Measurements from ENCODE around the gene FOXJ2.

The FOXJ2 gene

DNA sequence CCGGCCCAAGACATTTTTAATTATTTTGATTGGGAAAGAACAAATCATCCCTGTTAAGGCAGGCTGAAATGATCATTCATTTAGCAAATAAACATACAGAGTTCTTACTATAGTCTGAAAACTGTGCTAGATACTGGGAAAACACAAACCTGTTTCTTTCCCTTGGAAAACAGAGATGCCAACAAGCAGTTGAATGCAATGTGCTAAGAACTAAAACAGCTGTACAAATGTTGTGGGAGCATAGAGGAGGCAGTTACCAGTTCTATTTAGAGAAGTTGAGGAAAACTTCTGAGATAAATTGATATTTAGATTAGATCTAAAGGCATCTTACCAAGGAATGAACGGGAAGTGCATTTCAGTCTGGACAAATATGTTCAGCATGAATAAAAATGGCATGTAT lies 46.4 kb downstream of the FOXJ2 start:
- peaks cover 1% of the 10 kb centered on the region for H3K79me1 ChIP-seq (replicated peaks; ENCODE audit: low read length, poor library complexity, severe bottlenecking)
- no peak overlapping the region for H3K4me3 ChIP-seq (ENCODE audit: insufficient read depth in 1 of 2, low read depth in 1 of 2, low read length in 2 of 2)
- H3K27ac ChIP-seq (ENCODE audit: low read length, poor library complexity, severe bottlenecking): no peak overlapping the region
- peaks cover 5% of the 10 kb centered on the region for H3K4me1 ChIP-seq (ENCODE audit: control insufficient read depth, insufficient read depth, low read depth, low read length)
- H2BK5ac ChIP-seq (ENCODE audit: low read depth, low read length, poor library complexity, severe bottlenecking): no peak overlapping the region
- no peak overlapping the region for H3K4ac ChIP-seq (ENCODE audit: low read depth in 1 of 2, low read length in 2 of 2)
- H3K14ac ChIP-seq (ENCODE audit: low read length in 2 of 2): no peak overlapping the region
- no peaks in the 10 kb centered on the region for H3K9me3 ChIP-seq (ENCODE audit: control insufficient read depth, low read length)
- no peak overlapping the region for H2BK120ac ChIP-seq (ENCODE audit: low read depth, low read length)
- no peak for DNase-seq
- H3K4me2 ChIP-seq (ENCODE audit: low read length, poor library complexity, severe bottlenecking): no peak overlapping the region
- 90% methylated on average over 1 of the region's 2 CpGs for WGBS
- H4K91ac ChIP-seq (ENCODE audit: low read length): no peak overlapping the region
- H3K23ac ChIP-seq (ENCODE audit: low read length in 2 of 2): no peak overlapping the region
- H4K8ac ChIP-seq (ENCODE audit: low read length): no peak overlapping the region
- H3K36me3 ChIP-seq (ENCODE audit: control insufficient read depth in 1 of 2, insufficient read depth in 2 of 2, low read depth in 1 of 2, low read length in 2 of 2): no peaks in the 10 kb centered on the region
- peak overlapping the region; percentile 48 for H3K9ac ChIP-seq (ENCODE audit: low read length)
- H2AK5ac ChIP-seq (ENCODE audit: low read length, severe bottlenecking): no peak overlapping the region
- H2BK15ac ChIP-seq (ENCODE audit: low read depth, poor library complexity, severe bottlenecking): no peak overlapping the region
- H3K18ac ChIP-seq (ENCODE audit: low read depth in 1 of 2, low read length in 2 of 2): no peak overlapping the region
- no peak overlapping the region for H2BK12ac ChIP-seq (ENCODE audit: low read length in 2 of 2)
- no peaks in the 10 kb centered on the region for H3K27me3 ChIP-seq (ENCODE audit: control insufficient read depth in 1 of 2, insufficient read depth in 1 of 2, low read length in 2 of 2)
- H2AFZ ChIP-seq (ENCODE audit: low read depth, low read length): no peak overlapping the region

DNA sequence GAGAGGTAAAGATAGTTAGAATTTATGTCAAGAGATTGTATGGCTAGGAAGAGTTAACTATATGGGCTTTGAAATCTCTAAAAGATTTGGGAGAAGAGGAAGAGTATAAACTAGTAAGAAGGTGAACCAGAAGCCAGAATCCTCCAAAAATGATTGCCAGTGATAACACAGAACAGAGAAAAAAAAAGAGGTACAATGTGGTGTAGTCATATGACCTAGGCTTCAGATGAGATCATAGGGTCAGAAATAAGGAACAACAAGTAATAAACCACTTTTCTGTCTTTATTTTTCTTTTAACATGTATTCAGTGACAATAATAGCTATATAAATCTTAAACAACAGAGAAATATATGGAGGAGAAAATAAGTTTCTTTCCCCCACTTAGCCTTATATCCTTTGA lies 47.6 kb downstream of the FOXJ2 start:
- Histone ChIP-seq H3K4ac (ENCODE audit: low read depth in 1 of 2, low read length in 2 of 2) (no peak overlapping the region), H2BK15ac (ENCODE audit: low read depth, poor library complexity, severe bottlenecking) (no peak overlapping the region), H3K36me3 (ENCODE audit: control insufficient read depth in 1 of 2, insufficient read depth in 2 of 2, low read depth in 1 of 2, low read length in 2 of 2) (no peaks in the 10 kb centered on the region), H3K4me2 (ENCODE audit: low read length, poor library complexity, severe bottlenecking) (no peak overlapping the region), H3K9ac (ENCODE audit: low read length) (no peak overlapping the region), H2BK5ac (ENCODE audit: low read depth, low read length, poor library complexity, severe bottlenecking) (no peak overlapping the region), H2BK12ac (ENCODE audit: low read length in 2 of 2) (no peak overlapping the region), H3K4me3 (ENCODE audit: insufficient read depth in 1 of 2, low read depth in 1 of 2, low read length in 2 of 2) (no peak overlapping the region), H2AK5ac (ENCODE audit: low read length, severe bottlenecking) (no peak overlapping the region), H3K4me1 (ENCODE audit: control insufficient read depth, insufficient read depth, low read depth, low read length) (peaks cover 5% of the 10 kb centered on the region), H2BK120ac (ENCODE audit: low read depth, low read length) (no peak overlapping the region), H4K8ac (ENCODE audit: low read length) (no peak overlapping the region), H3K27me3 (ENCODE audit: control insufficient read depth in 1 of 2, insufficient read depth in 1 of 2, low read length in 2 of 2) (no peaks in the 10 kb centered on the region), H3K18ac (ENCODE audit: low read depth in 1 of 2, low read length in 2 of 2) (no peak overlapping the region), H3K9me3 (ENCODE audit: control insufficient read depth, low read length) (no peaks in the 10 kb centered on the region), H4K91ac (ENCODE audit: low read length) (no peak overlapping the region), H3K23ac (ENCODE audit: low read length in 2 of 2) (no peak overlapping the region), H3K27ac (ENCODE audit: low read length, poor library complexity, severe bottlenecking) (no peak overlapping the region), H2AFZ (ENCODE audit: low read depth, low read length) (no peak overlapping the region), H3K79me1 (replicated peaks; ENCODE audit: low read length, poor library complexity, severe bottlenecking) (peaks cover 1% of the 10 kb centered on the region), H3K14ac (ENCODE audit: low read length in 2 of 2) (no peak overlapping the region)
- no peak for DNase-seq

DNA sequence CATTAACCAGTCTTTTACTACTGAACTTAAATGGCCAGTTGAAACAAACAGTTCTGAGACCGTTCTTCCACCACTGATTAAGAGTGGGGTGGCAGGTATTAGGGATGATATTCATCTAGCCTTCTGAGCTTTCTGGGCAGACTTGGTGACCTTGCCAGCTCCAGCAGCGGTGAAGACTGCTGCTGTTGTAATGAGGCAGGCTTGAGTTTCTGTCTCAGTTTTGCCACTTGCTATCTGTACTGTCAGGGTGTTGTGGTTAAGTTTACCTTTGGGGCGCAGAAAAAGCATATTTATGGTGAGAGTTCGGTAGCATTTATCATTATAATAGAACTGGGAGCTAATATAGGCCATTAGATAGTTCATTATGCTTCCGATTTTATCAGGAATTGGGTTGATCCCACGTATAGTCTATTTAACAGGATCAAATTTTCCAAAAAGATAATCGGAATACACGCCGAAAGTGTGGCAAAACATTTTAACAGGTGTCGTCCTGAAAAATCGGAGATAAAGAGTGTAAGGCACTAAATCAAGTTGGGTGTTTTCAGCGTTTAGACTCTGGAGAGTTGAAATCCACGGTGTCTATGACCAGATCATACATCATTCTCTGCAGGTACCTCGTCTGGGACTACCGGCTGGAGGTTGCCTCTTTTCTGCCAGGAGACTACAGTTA lies 48.9 kb downstream of the FOXJ2 start:
- H3K36me3 ChIP-seq (ENCODE audit: control insufficient read depth in 1 of 2, insufficient read depth in 2 of 2, low read depth in 1 of 2, low read length in 2 of 2): no peaks in the 10 kb centered on the region
- H3K27me3 ChIP-seq (ENCODE audit: control insufficient read depth in 1 of 2, insufficient read depth in 1 of 2, low read length in 2 of 2): no peaks in the 10 kb centered on the region
- H3K14ac ChIP-seq (ENCODE audit: low read length in 2 of 2): no peak overlapping the region
- peak overlapping the region; percentile 86 for H4K91ac ChIP-seq (ENCODE audit: low read length)
- H3K9me3 ChIP-seq (ENCODE audit: control insufficient read depth, low read length): no peaks in the 10 kb centered on the region
- H2BK12ac ChIP-seq (ENCODE audit: low read length in 2 of 2): no peak overlapping the region
- H2AFZ ChIP-seq (ENCODE audit: low read depth, low read length): peak overlapping the region; percentile 6
- peak overlapping the region; percentile 84 for H3K27ac ChIP-seq (ENCODE audit: low read length, poor library complexity, severe bottlenecking)
- WGBS: 15% methylated on average over 14 of the region's 15 CpGs
- H3K4me2 ChIP-seq (ENCODE audit: low read length, poor library complexity, severe bottlenecking): peak overlapping the region; percentile 62
- peak overlapping the region; percentile 36 for H2BK5ac ChIP-seq (ENCODE audit: low read depth, low read length, poor library complexity, severe bottlenecking)
- H2AK5ac ChIP-seq (ENCODE audit: low read length, severe bottlenecking): no peak overlapping the region
- H3K18ac ChIP-seq (ENCODE audit: low read depth in 1 of 2, low read length in 2 of 2): peak overlapping the region; percentile 21 to 72
- no peak overlapping the region for H2BK15ac ChIP-seq (ENCODE audit: low read depth, poor library complexity, severe bottlenecking)
- peak; percentile 17 for DNase-seq
- H3K9ac ChIP-seq (ENCODE audit: low read length): peak overlapping the region; percentile 97
- peak overlapping the region; percentile 98 for H4K8ac ChIP-seq (ENCODE audit: low read length)
- no peak overlapping the region for H3K23ac ChIP-seq (ENCODE audit: low read length in 2 of 2)
- peak overlapping the region; percentile 53 to 98 for H3K4me3 ChIP-seq (ENCODE audit: insufficient read depth in 1 of 2, low read depth in 1 of 2, low read length in 2 of 2)
- H3K4ac ChIP-seq (ENCODE audit: low read depth in 1 of 2, low read length in 2 of 2): peak overlapping the region; percentile 45 to 71
- peaks cover 5% of the 10 kb centered on the region for H3K4me1 ChIP-seq (ENCODE audit: control insufficient read depth, insufficient read depth, low read depth, low read length)
- H3K79me1 ChIP-seq (replicated peaks; ENCODE audit: low read length, poor library complexity, severe bottlenecking): peaks cover 3% of the 10 kb centered on the region
- no peak overlapping the region for H2BK120ac ChIP-seq (ENCODE audit: low read depth, low read length)

DNA sequence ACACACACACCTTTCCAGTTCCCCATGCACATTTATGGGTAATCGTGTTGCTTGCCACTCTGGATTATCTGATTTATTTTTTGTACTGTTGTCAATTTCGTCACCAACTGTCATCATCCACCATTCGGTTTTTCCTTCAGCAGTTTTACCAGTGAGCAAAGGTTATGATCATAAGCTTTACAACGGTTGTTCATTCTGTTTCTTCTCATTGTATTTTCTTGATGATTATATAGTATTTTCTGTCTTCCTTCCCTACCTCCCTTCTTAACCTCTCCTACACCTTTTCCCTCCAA lies 50.2 kb downstream of the FOXJ2 start:
- Histone ChIP-seq H2BK5ac (ENCODE audit: low read depth, low read length, poor library complexity, severe bottlenecking) (no peak overlapping the region), H3K4me2 (ENCODE audit: low read length, poor library complexity, severe bottlenecking) (peak overlapping the region; percentile 5), H3K79me1 (replicated peaks; ENCODE audit: low read length, poor library complexity, severe bottlenecking) (peaks cover 5% of the 10 kb centered on the region), H3K4me1 (ENCODE audit: control insufficient read depth, insufficient read depth, low read depth, low read length) (peaks cover 5% of the 10 kb centered on the region), H2BK120ac (ENCODE audit: low read depth, low read length) (no peak overlapping the region), H2BK15ac (ENCODE audit: low read depth, poor library complexity, severe bottlenecking) (no peak overlapping the region), H2AK5ac (ENCODE audit: low read length, severe bottlenecking) (no peak overlapping the region), H4K8ac (ENCODE audit: low read length) (no peak overlapping the region), H3K18ac (ENCODE audit: low read depth in 1 of 2, low read length in 2 of 2) (no peak overlapping the region), H3K36me3 (ENCODE audit: control insufficient read depth in 1 of 2, insufficient read depth in 2 of 2, low read depth in 1 of 2, low read length in 2 of 2) (no peaks in the 10 kb centered on the region), H3K4me3 (ENCODE audit: insufficient read depth in 1 of 2, low read depth in 1 of 2, low read length in 2 of 2) (peak overlapping the region in 1 of 2 experiments; percentile 98), H3K9ac (ENCODE audit: low read length) (peak overlapping the region; percentile 97), H2BK12ac (ENCODE audit: low read length in 2 of 2) (no peak overlapping the region), H2AFZ (ENCODE audit: low read depth, low read length) (no peak overlapping the region), H3K4ac (ENCODE audit: low read depth in 1 of 2, low read length in 2 of 2) (no peak overlapping the region), H3K9me3 (ENCODE audit: control insufficient read depth, low read length) (no peaks in the 10 kb centered on the region), H3K23ac (ENCODE audit: low read length in 2 of 2) (no peak overlapping the region), H3K27ac (ENCODE audit: low read length, poor library complexity, severe bottlenecking) (no peak overlapping the region), H4K91ac (ENCODE audit: low read length) (no peak overlapping the region), H3K14ac (ENCODE audit: low read length in 2 of 2) (no peak overlapping the region), H3K27me3 (ENCODE audit: control insufficient read depth in 1 of 2, insufficient read depth in 1 of 2, low read length in 2 of 2) (no peaks in the 10 kb centered on the region)
- WGBS: 7% methylated on average over 3 of the region's 4 CpGs
- no peak for DNase-seq

Measured in mesenchymal stem cell (in vitro differentiated cells and primary cell).